H1 (cell line): ENCODE results near the gene RPL21. TPM values are rescaled to one million over a fixed set of nuclear protein-coding genes. Genes with fewer than 3 reads are reported as not detected.

ENCODE experiments used
- CTCF ChIA-PET: fragments of 300-600 bp; sonication (Branson Sonifier 250); formaldehyde crosslinking; loops from one replicate; lab custom pipeline; 2021; ENCODE audit not compliant: partially characterized antibody; lab: Charles Lee
- POLR2A ChIA-PET: fragments of 300-600 bp; sonication (Branson Sonifier 250); formaldehyde crosslinking; loops from one replicate; lab custom pipeline; 2021; ENCODE audit warnings: inconsistent platforms; ENCODE audit not compliant: partially characterized antibody; lab: Charles Lee
- DNase-seq, 2 experiments: peaks; one replicate each; pipeline versions ENCODE4 v3.0.0 to v3.0.0-alpha.2; 2010 to 2022; ENCODE audit warnings: low spot score in 2 of 2, low read depth in 1 of 2, mixed read lengths in 1 of 2
- FAIRE-seq: peaks from 2 replicates; lab custom pipeline; 2011; peaks lifted over from hg19 to GRCh38; lab: Jason Lieb, UNC
- H2AFZ ChIP-seq: 2 replicates; pipeline ENCODE4 v1.8.1; 2012; ENCODE audit warnings: low read length, inconsistent platforms
- H2AK5ac ChIP-seq: 2 replicates; pipeline ENCODE4 v1.6.1; 2013; ENCODE audit warnings: low read depth, low read length
- H2BK120ac ChIP-seq: replicated peaks from 2 replicates; pipeline ENCODE3; 2013; ENCODE audit warnings: low read depth, low read length, inconsistent platforms
- H2BK12ac ChIP-seq: 2 replicates; pipeline ENCODE4 v1.6.1; 2013; ENCODE audit warnings: low read depth, low read length
- H2BK15ac ChIP-seq: 2 replicates; pipeline ENCODE4 v1.6.1; 2013; ENCODE audit warnings: low read length
- H2BK20ac ChIP-seq: 2 replicates; pipeline ENCODE4 v1.6.1; 2013; ENCODE audit warnings: low read length
- H2BK5ac ChIP-seq: 2 replicates; pipeline ENCODE4 v1.6.1; 2013; ENCODE audit warnings: low read depth, low read length
- H3K14ac ChIP-seq: 2 replicates; pipeline ENCODE4 v1.6.1; 2013; ENCODE audit warnings: inconsistent platforms; ENCODE audit not compliant: insufficient read length
- H3K18ac ChIP-seq: 2 replicates; pipeline ENCODE4 v1.6.1; 2013; ENCODE audit warnings: low read length; ENCODE audit errors: extremely low read depth
- H3K23ac ChIP-seq: 2 replicates; pipeline ENCODE4 v1.6.1; 2013; ENCODE audit warnings: inconsistent platforms; ENCODE audit not compliant: insufficient read length
- H3K23me2 ChIP-seq: 2 replicates; pipeline ENCODE4 v1.6.1; 2013; ENCODE audit warnings: low read depth, low read length
- H3K27ac ChIP-seq: 2 replicates; pipeline ENCODE4 v1.6.1; 2011; ENCODE audit warnings: low read depth, low read length, inconsistent platforms
- H3K27me3 ChIP-seq, 4 experiments: replicated peaks in 1 of 4; 1 replicate in 1 of 4; 2 replicates in 3 of 4; pipeline versions ENCODE4 v1.6.1 to v1.8.1; 2011 to 2013; ENCODE audit warnings: low read length in 3 of 4, mild to moderate bottlenecking in 3 of 4, inconsistent platforms in 2 of 4, mixed read lengths in 2 of 4, moderate library complexity in 1 of 4; ENCODE audit not compliant: control insufficient read depth in 3 of 4, insufficient read depth in 3 of 4; ENCODE audit errors: extremely low read depth in 1 of 4
- H3K36me3 ChIP-seq, 4 experiments: 2 replicates each; pipeline versions ENCODE4 v1.6.1 to v1.8.1; 2011 to 2013; ENCODE audit warnings: mild to moderate bottlenecking in 4 of 4, low read length in 3 of 4, moderate library complexity in 2 of 4, control low read depth in 1 of 4, inconsistent platforms in 1 of 4; ENCODE audit not compliant: insufficient read depth in 4 of 4, control insufficient read depth in 2 of 4
- H3K4ac ChIP-seq: replicated peaks from 2 replicates; pipeline ENCODE3; 2013; ENCODE audit warnings: low read length, low read depth, mixed read lengths, inconsistent platforms; ENCODE audit not compliant: insufficient read length
- H3K4me1 ChIP-seq, 4 experiments: replicated peaks in 1 of 4; 1 replicate in 1 of 4; 2 replicates in 3 of 4; pipeline versions ENCODE4 v1.6.1 to v1.8.1; 2011 to 2013; ENCODE audit warnings: low read length in 3 of 4, inconsistent platforms in 2 of 4, mixed read lengths in 1 of 4; ENCODE audit not compliant: insufficient read depth in 4 of 4, control insufficient read depth in 3 of 4
- H3K4me2 ChIP-seq, 2 experiments: 2 replicates each; pipeline versions ENCODE4 v1.6.1 to v1.8.1; 2011 to 2013; ENCODE audit warnings: low read depth in 2 of 2, low read length in 2 of 2, control low read depth in 1 of 2, inconsistent platforms in 1 of 2, mild to moderate bottlenecking in 1 of 2; ENCODE audit not compliant: insufficient read depth in 1 of 2
- H3K4me3 ChIP-seq, 4 experiments: fragments of 200-600, 300-600 bp in 1 of 4; sonication (generic), shearing (Covaris generic), sonication (Bioruptor Twin) in 1 of 4; 2 replicates each; pipeline versions ENCODE4 v1.5.1 to v1.8.1; 2011 to 2016; ENCODE audit warnings: low read length in 4 of 4, low read depth in 3 of 4, control low read depth in 2 of 4, inconsistent platforms in 2 of 4, mild to moderate bottlenecking in 2 of 4, mixed read lengths in 1 of 4, moderate library complexity in 1 of 4; ENCODE audit not compliant: insufficient read depth in 2 of 4; ENCODE audit errors: extremely low read depth in 1 of 4
- H3K56ac ChIP-seq: replicated peaks from 2 replicates; pipeline ENCODE3; 2013; ENCODE audit warnings: low read depth, mild to moderate bottlenecking, mixed read lengths, low read length, inconsistent platforms; ENCODE audit not compliant: insufficient read length
- H3K79me1 ChIP-seq: 2 replicates; pipeline ENCODE4 v1.6.1; 2013; ENCODE audit warnings: low read depth, low read length, control low read depth
- H3K79me2 ChIP-seq, 2 experiments: 2 replicates each; pipeline versions ENCODE4 v1.6.1 to v1.8.1; 2012 to 2013; ENCODE audit warnings: low read length in 2 of 2, mild to moderate bottlenecking in 2 of 2, inconsistent platforms in 1 of 2; ENCODE audit not compliant: insufficient read depth in 2 of 2, control insufficient read depth in 1 of 2
- H3K9ac ChIP-seq, 4 experiments: replicated peaks in 1 of 4; 1 replicate in 1 of 4; 2 replicates in 3 of 4; pipeline versions ENCODE4 v1.6.1 to v1.8.1; 2011 to 2013; ENCODE audit warnings: low read depth in 3 of 4, low read length in 3 of 4, control low read depth in 2 of 4, mild to moderate bottlenecking in 2 of 4, moderate library complexity in 2 of 4, inconsistent platforms in 1 of 4; ENCODE audit errors: extremely low read depth in 1 of 4
- H3K9me3 ChIP-seq, 2 experiments: 2 replicates each; pipeline versions ENCODE4 v1.6.1 to v1.8.1; 2012 to 2013; ENCODE audit warnings: mild to moderate bottlenecking in 2 of 2, moderate library complexity in 2 of 2, control low read depth in 1 of 2, inconsistent platforms in 1 of 2, low read depth in 1 of 2, low read length in 1 of 2, mixed read lengths in 1 of 2; ENCODE audit not compliant: insufficient read depth in 2 of 2
- H4K20me1 ChIP-seq, 2 experiments: replicated peaks in 1 of 2; 2 replicates each; pipeline versions ENCODE3 to v1.8.1; 2011 to 2013; ENCODE audit warnings: inconsistent platforms in 2 of 2, low read length in 2 of 2, mild to moderate bottlenecking in 1 of 2; ENCODE audit not compliant: insufficient read depth in 2 of 2, control insufficient read depth in 1 of 2
- H4K5ac ChIP-seq: 2 replicates; pipeline ENCODE4 v1.6.1; 2013; ENCODE audit warnings: low read length, low read depth, mixed read lengths, inconsistent platforms; ENCODE audit not compliant: insufficient read length
- H4K8ac ChIP-seq: 2 replicates; pipeline ENCODE4 v1.8.0; 2013; ENCODE audit warnings: mild to moderate bottlenecking, moderate library complexity, low read length, inconsistent platforms; ENCODE audit not compliant: insufficient read depth; ENCODE audit errors: extremely low read depth
- H4K91ac ChIP-seq: replicated peaks from 2 replicates; pipeline ENCODE3; 2013; ENCODE audit warnings: low read length, mixed read lengths, inconsistent platforms; ENCODE audit not compliant: insufficient read length
- ATF2 ChIP-seq: IDR thresholded peaks from 2 replicates; pipeline ENCODE4 v1.6.1; 2012; ENCODE audit warnings: low read length, inconsistent platforms
- BRCA1 ChIP-seq: IDR thresholded peaks from 2 replicates; pipeline ENCODE4 v1.6.1; 2012; ENCODE audit warnings: low read depth, low read length, improper control_type of control experiment
- CHD2 ChIP-seq: IDR thresholded peaks from 2 replicates; pipeline ENCODE4 v1.6.1; 2012; ENCODE audit warnings: low read length, improper control_type of control experiment
- E2F6 ChIP-seq: IDR thresholded peaks from 2 replicates; pipeline ENCODE4 v1.6.1; 2012; ENCODE audit warnings: inconsistent platforms
- FOSL1 ChIP-seq: IDR thresholded peaks from 2 replicates; pipeline ENCODE4 v1.6.1; 2011; ENCODE audit warnings: mild to moderate bottlenecking, low read depth, low read length, moderate library complexity; ENCODE audit not compliant: insufficient read depth
- GABPA ChIP-seq: IDR thresholded peaks from 2 replicates; pipeline ENCODE4 v1.6.1; 2011; ENCODE audit warnings: mild to moderate bottlenecking, low read length, moderate library complexity, borderline replicate concordance; ENCODE audit not compliant: insufficient read depth
- NRF1 ChIP-seq: IDR thresholded peaks from 2 replicates; pipeline ENCODE4 v1.6.1; 2011; ENCODE audit warnings: mild to moderate bottlenecking, low read depth, low read length, improper control_type of control experiment
- POLR2A ChIP-seq, 2 experiments: IDR thresholded peaks; 1 replicate in 1 of 2; 2 replicates in 1 of 2; pipeline ENCODE4 v1.6.1; 2011; ENCODE audit warnings: low read depth in 2 of 2, low read length in 2 of 2, mild to moderate bottlenecking in 2 of 2; ENCODE audit errors: control extremely low read depth in 1 of 2
- POU5F1 ChIP-seq: IDR thresholded peaks from 2 replicates; pipeline ENCODE4 v1.6.1; 2011; ENCODE audit warnings: low read depth, mild to moderate bottlenecking, low read length, moderate library complexity
- RBBP5 ChIP-seq: IDR thresholded peaks from 2 replicates; pipeline ENCODE4 v1.7.1; 2012; ENCODE audit warnings: low read depth, mild to moderate bottlenecking, inconsistent platforms, low read length, moderate library complexity, borderline replicate concordance
- TAF1 ChIP-seq: IDR thresholded peaks from 2 replicates; pipeline ENCODE4 v1.6.1; 2011; ENCODE audit warnings: mild to moderate bottlenecking, low read depth, low read length
- TCF12 ChIP-seq: IDR thresholded peaks from 2 replicates; pipeline ENCODE4 v1.6.1; 2011; ENCODE audit warnings: low read depth, mild to moderate bottlenecking, low read length
- WGBS, 2 experiments: shearing (Covaris generic) in 1 of 2; methylation state at CpG; one replicate each; pipeline versions ENCODE4 v1.1.6 to v1.1.7; 2013 to 2015; ENCODE audit warnings: low lambda C conversion rate in 2 of 2, mixed read lengths in 2 of 2, inconsistent platforms in 1 of 2, low coverage in 1 of 2, missing lambda C conversion rate in 1 of 2; ENCODE audit not compliant: insufficient replicate concordance in 2 of 2, insufficient coverage in 1 of 2, insufficient read length in 1 of 2; ENCODE audit errors: extremely low coverage in 1 of 2, missing lambda C conversion rate in 1 of 2; 5-methylcytosine and 5-hydroxymethylcytosine counted together
- polyA plus RNA-seq, 7 experiments: library from polyadenylated mRNA; depleted of rRNA in 3 of 7; stranded (reverse) in 5 of 7; unstranded in 2 of 7; fragments of >200 nt in 5 of 7; fragments of 200-250 nt in 2 of 7; gene quantifications; 1 replicate in 5 of 7; 2 replicates in 1 of 7; 4 replicates in 1 of 7; pipeline versions ENCODE4 v1.2.1 to v1.2.3, GENCODE V29; 2011 to 2013; ENCODE audit warnings: missing spikeins in 2 of 7, mixed read lengths in 2 of 7
- total RNA-seq: library from RNA; stranded (reverse); fragmentation: NEBNext Ultra II Directional; extraction: Animal tissue kit (Norgen Biotek cat#: 25700); gene quantifications from 2 replicates; pipeline ENCODE4 v1.2.1, GENCODE V29; 2021

RPL21 gene
- total and polyA plus RNA-seq, 2 of the 8 experiments (the other 6 are each of a cell fraction or from before 2014, with no cell fraction given) = 624 to 1,283 TPM

GRCh38 chr13:27267596-27267995 is 16.2 kb downstream of the RPL21 start:
- Histone ChIP-seq H2AFZ (no peak overlapping the region), H2BK5ac (no peak overlapping the region), H3K4me2 (no peak overlapping the region), H2BK20ac (no peak overlapping the region), H4K5ac (no peak overlapping the region), H4K20me1 (no peaks in the 10 kb centered on the region), H2BK120ac (no peak overlapping the region), H3K79me2 (no peaks in the 10 kb centered on the region), H3K23ac (no peak overlapping the region), H3K27ac (no peak overlapping the region), H3K56ac (no peak overlapping the region), H3K23me2 (peaks cover 11% of the 10 kb centered on the region), H2AK5ac (no peak overlapping the region), H3K27me3 (peaks cover 0 to 15% (median 12%) of the 10 kb centered on the region in 4 experiments; a peak in 6 of 7 replicates), H3K18ac (no peak overlapping the region), H3K9me3 (no peaks in the 10 kb centered on the region), H2BK15ac (peak overlapping the region; percentile 19; the same call in 1 of the 2 replicates), H3K4me1 (peaks cover 0 to 3% (median 0%) of the 10 kb centered on the region in 4 experiments; a peak in 1 of 7 replicates), H3K36me3 (no peaks in the 10 kb centered on the region), H3K14ac (no peak overlapping the region), H3K9ac (no peak overlapping the region), H3K4me3 (no peak overlapping the region), H3K4ac (no peak overlapping the region), H2BK12ac (no peak overlapping the region), H4K8ac (no peak overlapping the region), H3K79me1 (no peaks in the 10 kb centered on the region; the same call in 1 of the 2 replicates), H4K91ac (no peak overlapping the region)
- 90% methylated on average over 2 of the region's 2 CpGs; no CpG with 5 or more reads in 1 of the 2 experiments for WGBS, 2 experiments
- ChIA-PET CTCF (interaction anchor here (1.3 kb wide), 1 partner anchor 72 kb away, joined by 4 read pairs; no protein-coding TSS in a partner anchor), POLR2A (interaction anchor here (0.9 to 15.4 kb wide), 4 partner anchors 11 to 353 kb away, joined by 4 to 197 read pairs (median 5); partner anchors contain the start of genes LNX2 and RPL21)
- FAIRE-seq (no peak), DNase-seq (no peak)
- no peak for TF ChIP-seq ATF2
- TF ChIP-seq NRF1 = no peak
- no peak for TF ChIP-seq E2F6
- no peak for TF ChIP-seq RBBP5
- no peak for TF ChIP-seq POU5F1
- TF ChIP-seq FOSL1 = no peak
- TF ChIP-seq POLR2A (IDR thresholded peaks at IDR 0.05; ENCODE audit: control extremely low read depth in 1 of 2, low read depth in 2 of 2, low read length in 2 of 2) = no peak
- no peak for TF ChIP-seq GABPA
- TF ChIP-seq TAF1 = no peak
- TF ChIP-seq BRCA1 = no peak
- TF ChIP-seq CHD2 = no peak
- no peak for TF ChIP-seq TCF12
